Sigmoid colon (tissue), 7 donors: ENCODE measurements around the gene CLEC20A. TPM values are rescaled to one million over a fixed set of nuclear protein-coding genes. Genes with fewer than 3 reads are reported as not detected.

Source experiments
- DNase-seq: peaks from one replicate; pipeline ENCODE4 v3.0.0-alpha.2; 2019
- H3K27ac ChIP-seq, 4 donors: fragments of 200-600 bp; sonication (generic); one replicate each; pipeline ENCODE4 v1.5.1; 2016 to 2019; ENCODE audit warnings: mild to moderate bottlenecking in 1 of 4
- H3K27me3 ChIP-seq, 3 donors: fragments of 200-600 bp; sonication (generic); one replicate each; pipeline ENCODE4 v1.5.1; 2019; ENCODE audit warnings: mild to moderate bottlenecking in 1 of 3
- H3K36me3 ChIP-seq, 4 donors: fragments of 200-600 bp; sonication (generic); one replicate each; pipeline ENCODE4 v1.5.1; 2016 to 2019
- H3K4me1 ChIP-seq, 4 donors: fragments of 200-600 bp; sonication (generic); one replicate each; pipeline ENCODE4 v1.5.1; 2017 to 2019
- H3K4me3 ChIP-seq, 4 donors: fragments of 200-600 bp; sonication (generic); one replicate each; pipeline ENCODE4 v1.5.1; 2017 to 2019; ENCODE audit warnings: mild to moderate bottlenecking in 2 of 4, moderate library complexity in 1 of 4
- H3K9me3 ChIP-seq, 4 donors: fragments of 200-600 bp in 3 of 4; sonication (generic) in 3 of 4; one replicate each; pipeline versions ENCODE4 v1.5.1 to v1.6.1; 2013 to 2019
- EP300 ChIP-seq, 4 donors: sonication (generic); formaldehyde crosslinking; IDR thresholded peaks; one replicate each; pipeline ENCODE4 v1.6.1; 2017; ENCODE audit warnings: antibody characterized with exemption in 4 of 4
- POLR2A ChIP-seq, 2 donors: fragments of 450-650 bp; IDR thresholded peaks; one replicate each; pipeline ENCODE4 v1.6.1; 2016; ENCODE audit warnings: antibody characterized with exemption in 2 of 2, mild to moderate bottlenecking in 2 of 2, moderate library complexity in 2 of 2
- POLR2AphosphoS5 ChIP-seq, 4 donors: sonication (generic); formaldehyde crosslinking; IDR thresholded peaks; one replicate each; pipeline ENCODE4 v1.6.1; 2017; ENCODE audit warnings: antibody characterized with exemption in 4 of 4
- WGBS, 2 donors: extraction: QIAGEN DNeasy Blood & Tissue Kit; methylation state at CpG; one replicate each; pipeline ENCODE4 v1.1.7; 2013; 5-methylcytosine and 5-hydroxymethylcytosine counted together
- intact Hi-C: fragments of 100-400 bp; cut with DNase I; formaldehyde crosslinking; loops from one replicate; pipeline ENCODE4 v1.15.1; 2023
- polyA plus RNA-seq, 3 donors: library from polyadenylated mRNA; stranded (reverse); fragments of 200-250 nt; gene quantifications; one replicate each; pipeline ENCODE4 v1.2.3, GENCODE V29; 2013
- total RNA-seq, 4 donors: library from RNA; depleted of rRNA; stranded (reverse); fragments of >200 nt; gene quantifications; one replicate each; pipeline ENCODE4 v1.1.0, GENCODE V29; 2016
- TF ChIP-seq, protein P1 (sequence below), 4 experiments: fragments of 450-650 bp in 3 of 4; fragments of 200-600 bp in 1 of 4; IDR thresholded peaks; one replicate each; pipeline ENCODE4 v1.5.1; 2016 to 2019; ENCODE audit warnings: antibody characterized with exemption in 4 of 4, mild to moderate bottlenecking in 3 of 4, moderate library complexity in 2 of 4
- donor health status: healthy with polysubstance abuse.
- donor health status: Bipolar disorder and iron deficiency.
- donor health status: healthy.

The CLEC20A gene
- total and polyA plus RNA-seq, 7 donors, result 1.3 TPM; not detected in 6

DNA sequence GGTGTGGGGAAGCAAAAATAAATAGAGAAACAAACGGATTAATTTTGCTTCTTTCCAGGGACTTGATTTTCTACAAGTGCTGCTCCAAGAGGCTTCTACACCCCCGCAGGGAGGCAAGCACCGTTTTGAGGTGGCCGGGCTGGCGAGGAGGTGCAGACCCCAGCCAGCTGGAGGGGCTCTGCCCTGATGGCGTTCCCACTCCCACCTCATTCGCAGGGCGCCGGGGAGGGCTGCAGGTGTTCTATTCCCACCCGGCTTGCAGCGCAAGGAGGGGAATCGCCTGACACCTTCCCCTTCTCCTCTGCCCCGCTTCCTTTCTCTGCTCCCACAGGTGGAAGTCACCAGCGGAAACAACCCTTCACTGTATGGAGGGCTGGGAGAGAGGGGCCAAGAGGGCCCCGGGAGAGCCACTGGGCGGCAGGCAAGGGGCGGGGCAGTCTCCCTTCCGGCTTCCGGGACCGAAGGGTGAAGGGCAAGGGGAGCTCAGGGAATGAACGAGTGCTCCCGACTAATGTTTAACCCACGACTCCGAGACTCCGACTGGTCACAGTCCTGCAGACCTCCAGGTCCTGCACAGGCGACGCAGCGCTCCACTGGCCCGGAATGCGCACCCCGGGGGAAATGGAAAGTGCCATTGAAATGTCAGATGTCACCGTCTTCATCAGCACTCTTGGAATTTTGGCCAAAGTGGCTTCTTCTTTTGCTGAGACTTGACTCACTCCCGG is 45.2 kb upstream of the CLEC20A start:
- WGBS, 2 donors, result 3 to 4% methylated on average over 33 of the region's 33 CpGs
- H3K27ac ChIP-seq, result peak overlapping the region; percentile 81 to 87 (median 82)

DNA sequence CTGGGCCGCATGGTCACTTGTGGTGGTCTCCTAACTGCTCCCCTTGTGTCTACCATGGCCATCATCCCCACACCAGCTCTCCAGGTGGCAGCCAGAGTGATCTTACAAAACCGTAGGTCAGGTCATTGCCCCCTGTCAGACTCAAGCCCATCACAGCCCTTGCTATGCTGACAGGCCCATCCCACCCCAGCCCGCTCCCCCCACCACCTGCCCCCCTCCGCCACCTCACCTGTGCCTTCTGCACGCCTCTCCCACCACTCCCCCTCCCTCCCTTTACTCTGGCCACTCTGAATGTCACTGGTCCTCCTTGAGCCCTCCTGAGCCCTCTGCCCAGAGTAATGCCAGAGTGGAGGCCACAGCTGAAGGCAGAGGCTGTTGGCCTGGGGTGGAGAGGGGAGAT is 44.6 kb upstream of the CLEC20A start:
- intact Hi-C loops, result no loop called here
- Histone ChIP-seq H3K4me1 (peaks cover 0 to 49% (median 42%) of the 10 kb centered on the region in 4 donors), H3K4me3 (peak overlapping the region in 3 of 4 donors; percentile 63 to 90 (median 67)), H3K36me3 (no peaks in the 10 kb centered on the region), H3K27me3 (no peaks in the 10 kb centered on the region), H3K9me3 (no peaks in the 10 kb centered on the region), H3K27ac (peak overlapping the region in 1 of 4 donors; percentile 82)
- 70 to 86% methylated on average over 5 of the region's 5 CpGs for WGBS, 2 donors
- TF ChIP-seq EP300 (IDR thresholded peaks at IDR 0.05) (no peak), POLR2A (IDR thresholded peaks at IDR 0.05) (no peak), POLR2AphosphoS5 (IDR thresholded peaks at IDR 0.05) (no peak)
- TF ChIP-seq, protein P1, sequence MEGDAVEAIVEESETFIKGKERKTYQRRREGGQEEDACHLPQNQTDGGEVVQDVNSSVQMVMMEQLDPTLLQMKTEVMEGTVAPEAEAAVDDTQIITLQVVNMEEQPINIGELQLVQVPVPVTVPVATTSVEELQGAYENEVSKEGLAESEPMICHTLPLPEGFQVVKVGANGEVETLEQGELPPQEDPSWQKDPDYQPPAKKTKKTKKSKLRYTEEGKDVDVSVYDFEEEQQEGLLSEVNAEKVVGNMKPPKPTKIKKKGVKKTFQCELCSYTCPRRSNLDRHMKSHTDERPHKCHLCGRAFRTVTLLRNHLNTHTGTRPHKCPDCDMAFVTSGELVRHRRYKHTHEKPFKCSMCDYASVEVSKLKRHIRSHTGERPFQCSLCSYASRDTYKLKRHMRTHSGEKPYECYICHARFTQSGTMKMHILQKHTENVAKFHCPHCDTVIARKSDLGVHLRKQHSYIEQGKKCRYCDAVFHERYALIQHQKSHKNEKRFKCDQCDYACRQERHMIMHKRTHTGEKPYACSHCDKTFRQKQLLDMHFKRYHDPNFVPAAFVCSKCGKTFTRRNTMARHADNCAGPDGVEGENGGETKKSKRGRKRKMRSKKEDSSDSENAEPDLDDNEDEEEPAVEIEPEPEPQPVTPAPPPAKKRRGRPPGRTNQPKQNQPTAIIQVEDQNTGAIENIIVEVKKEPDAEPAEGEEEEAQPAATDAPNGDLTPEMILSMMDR (IDR thresholded peaks at IDR 0.05), result no peak
- DNase-seq, result no peak

More for the DNA sequence above, 45.2 kb upstream of the CLEC20A start:
- H3K36me3 ChIP-seq, result no peaks in the 10 kb centered on the region
- TF ChIP-seq POLR2A (IDR thresholded peaks at IDR 0.05) (no peak), EP300 (IDR thresholded peaks at IDR 0.05) (no peak), POLR2AphosphoS5 (IDR thresholded peaks at IDR 0.05) (no peak)
- TF ChIP-seq, protein P1 (IDR thresholded peaks at IDR 0.05), result no peak
- no peaks in the 10 kb centered on the region for H3K27me3 ChIP-seq
- H3K4me3 ChIP-seq, result peak overlapping the region; percentile 63 to 90 (median 66)
- peaks cover 0 to 49% (median 38%) of the 10 kb centered on the region in 4 donors for H3K4me1 ChIP-seq
- no peaks in the 10 kb centered on the region for H3K9me3 ChIP-seq
- no peak for DNase-seq
- intact Hi-C loops, result loop anchor here (1.0 to 2.0 kb wide), 3 partner anchors 183 to 461 kb away; partner anchors contain the start of gene RALGPS2

DNA sequence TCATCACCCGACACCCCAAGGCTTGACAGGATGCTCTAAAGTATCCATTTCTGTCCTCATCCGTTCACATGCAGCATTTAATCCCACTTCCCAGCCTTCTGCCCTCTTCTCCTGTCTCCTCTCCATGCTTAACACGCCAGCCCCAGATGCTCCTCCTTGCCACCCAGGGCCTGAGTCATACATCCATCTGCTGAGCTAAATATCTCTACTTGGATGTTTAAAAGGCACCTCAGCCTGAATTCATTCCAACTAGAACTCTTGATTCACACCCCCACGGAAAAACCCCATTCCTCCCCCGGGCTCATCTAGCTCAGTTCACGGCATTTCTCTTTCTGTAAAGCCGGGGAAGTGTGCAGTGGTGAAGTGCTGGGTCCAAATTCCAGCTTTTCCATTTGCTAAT is 43.9 kb upstream of the CLEC20A start:
- TF ChIP-seq EP300 (IDR thresholded peaks at IDR 0.05) (no peak), POLR2AphosphoS5 (IDR thresholded peaks at IDR 0.05) (no peak), POLR2A (IDR thresholded peaks at IDR 0.05) (no peak)
- TF ChIP-seq, protein P1 (IDR thresholded peaks at IDR 0.05), result no peak
- no peaks in the 10 kb centered on the region for H3K36me3 ChIP-seq
- H3K9me3 ChIP-seq, result no peaks in the 10 kb centered on the region
- no peaks in the 10 kb centered on the region for H3K27me3 ChIP-seq
- WGBS, 2 donors, result 75 to 85% methylated on average over 7 of the region's 7 CpGs
- intact Hi-C loops, result no loop called here
- H3K27ac ChIP-seq, result no peak overlapping the region
- no peak overlapping the region for H3K4me3 ChIP-seq
- DNase-seq, result no peak
- peaks cover 0 to 47% (median 39%) of the 10 kb centered on the region in 4 donors for H3K4me1 ChIP-seq

DNA sequence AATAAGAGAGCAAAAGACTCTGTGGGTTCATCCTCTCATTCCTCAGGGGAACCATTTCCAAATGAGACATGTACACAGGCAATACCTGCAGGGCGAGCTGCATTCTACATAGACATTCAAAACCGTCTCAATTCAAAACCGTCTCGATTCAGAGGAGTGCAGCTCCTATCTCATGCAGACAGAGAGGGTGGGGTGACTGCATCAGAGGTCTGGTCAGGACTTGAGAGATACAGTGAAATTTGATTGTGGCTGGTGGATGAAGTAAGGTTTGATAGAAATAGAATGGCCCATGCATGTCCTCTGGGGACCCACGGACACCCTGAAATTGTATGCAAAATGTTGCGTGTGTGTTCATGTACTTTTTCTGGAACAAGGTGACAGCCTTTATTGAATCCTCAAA is 43.4 kb upstream of the CLEC20A start:
- intact Hi-C loops, result no loop called here

More for the DNA sequence above, 43.4 kb upstream of the CLEC20A start:
- Histone ChIP-seq H3K4me1 (peaks cover 0 to 42% (median 34%) of the 10 kb centered on the region in 4 donors), H3K4me3 (no peak overlapping the region), H3K27me3 (no peaks in the 10 kb centered on the region), H3K27ac (no peak overlapping the region), H3K36me3 (no peaks in the 10 kb centered on the region), H3K9me3 (no peaks in the 10 kb centered on the region)
- no peak for DNase-seq
- 76 to 85% methylated on average over 6 of the region's 6 CpGs for WGBS, 2 donors
- TF ChIP-seq EP300 (IDR thresholded peaks at IDR 0.05) (no peak), POLR2AphosphoS5 (IDR thresholded peaks at IDR 0.05) (no peak), POLR2A (IDR thresholded peaks at IDR 0.05) (no peak)
- TF ChIP-seq, protein P1 (IDR thresholded peaks at IDR 0.05), result no peak
